ENCODE data around the gene ATMIN.

Gene ATMIN

DNA sequence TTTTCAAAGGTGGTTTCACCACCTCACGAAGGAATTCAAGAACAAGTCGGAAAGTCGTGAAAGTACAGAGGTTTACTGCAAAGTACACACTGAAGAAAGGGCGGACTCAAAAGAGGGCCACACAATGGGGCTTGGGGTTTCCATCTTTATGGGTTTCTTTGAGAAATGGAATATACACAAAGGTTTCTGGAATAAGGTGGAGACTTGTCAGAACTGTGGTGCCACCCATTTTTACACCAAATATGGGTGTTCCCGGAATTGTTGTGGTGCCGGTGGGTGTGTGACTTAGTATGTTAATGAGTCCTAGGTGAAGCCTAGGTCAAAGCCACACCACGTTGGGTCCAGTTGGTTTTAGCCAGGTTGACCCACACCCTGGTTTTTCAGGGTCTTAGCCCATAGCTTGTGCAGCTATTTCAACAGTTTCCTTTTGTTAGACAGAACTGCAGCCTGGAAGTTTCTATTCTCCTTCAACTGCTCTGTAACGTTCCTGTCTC, 61.1 kb downstream of the ATMIN start:
- no peaks in the 10 kb centered on the region for H3K27me3 ChIP-seq (ENCODE audit: low read depth, low read length)
- H3K9me3 ChIP-seq (ENCODE audit: insufficient read depth, low read length): no peaks in the 10 kb centered on the region
- H3K9ac ChIP-seq (ENCODE audit: low read length): no peak overlapping the region
- no peak overlapping the region for H3K27ac ChIP-seq (ENCODE audit: low read length)
- H3K4me3 ChIP-seq (ENCODE audit: low read length): peak overlapping the region; percentile 65
- H4K20me1 ChIP-seq (ENCODE audit: insufficient read depth, low read length): no peaks in the 10 kb centered on the region
- no peak for TF ChIP-seq EZH2phosphoT487 (IDR thresholded peaks at IDR 0.05; ENCODE audit: low read depth)
- TF ChIP-seq, protein P1, sequence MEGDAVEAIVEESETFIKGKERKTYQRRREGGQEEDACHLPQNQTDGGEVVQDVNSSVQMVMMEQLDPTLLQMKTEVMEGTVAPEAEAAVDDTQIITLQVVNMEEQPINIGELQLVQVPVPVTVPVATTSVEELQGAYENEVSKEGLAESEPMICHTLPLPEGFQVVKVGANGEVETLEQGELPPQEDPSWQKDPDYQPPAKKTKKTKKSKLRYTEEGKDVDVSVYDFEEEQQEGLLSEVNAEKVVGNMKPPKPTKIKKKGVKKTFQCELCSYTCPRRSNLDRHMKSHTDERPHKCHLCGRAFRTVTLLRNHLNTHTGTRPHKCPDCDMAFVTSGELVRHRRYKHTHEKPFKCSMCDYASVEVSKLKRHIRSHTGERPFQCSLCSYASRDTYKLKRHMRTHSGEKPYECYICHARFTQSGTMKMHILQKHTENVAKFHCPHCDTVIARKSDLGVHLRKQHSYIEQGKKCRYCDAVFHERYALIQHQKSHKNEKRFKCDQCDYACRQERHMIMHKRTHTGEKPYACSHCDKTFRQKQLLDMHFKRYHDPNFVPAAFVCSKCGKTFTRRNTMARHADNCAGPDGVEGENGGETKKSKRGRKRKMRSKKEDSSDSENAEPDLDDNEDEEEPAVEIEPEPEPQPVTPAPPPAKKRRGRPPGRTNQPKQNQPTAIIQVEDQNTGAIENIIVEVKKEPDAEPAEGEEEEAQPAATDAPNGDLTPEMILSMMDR (IDR thresholded peaks at IDR 0.05; ENCODE audit: low read depth, low read length): no peak
- peaks cover 16% of the 10 kb centered on the region for H3K4me1 ChIP-seq (ENCODE audit: low read length)
- peak overlapping the region; percentile 78 for H3K4me2 ChIP-seq (ENCODE audit: low read length)
- no peaks in the 10 kb centered on the region for H3K36me3 ChIP-seq (replicated peaks; ENCODE audit: low read depth, low read length)
- H2AFZ ChIP-seq (ENCODE audit: low read depth, low read length): peak overlapping the region; percentile 93
- peaks cover 39% of the 10 kb centered on the region for H3K79me2 ChIP-seq (ENCODE audit: low read length)

All from OCI-LY3 (cell line).